ENCODE results near the gene APOO. TPM values are rescaled to one million over a fixed set of nuclear protein-coding genes. Genes with fewer than 3 reads are reported as not detected.

The APOO gene
- total and polyA plus RNA-seq, 2 of the 4 experiments (the other 2 are of a cell fraction): 9.0 to 14.2 TPM

DNA sequence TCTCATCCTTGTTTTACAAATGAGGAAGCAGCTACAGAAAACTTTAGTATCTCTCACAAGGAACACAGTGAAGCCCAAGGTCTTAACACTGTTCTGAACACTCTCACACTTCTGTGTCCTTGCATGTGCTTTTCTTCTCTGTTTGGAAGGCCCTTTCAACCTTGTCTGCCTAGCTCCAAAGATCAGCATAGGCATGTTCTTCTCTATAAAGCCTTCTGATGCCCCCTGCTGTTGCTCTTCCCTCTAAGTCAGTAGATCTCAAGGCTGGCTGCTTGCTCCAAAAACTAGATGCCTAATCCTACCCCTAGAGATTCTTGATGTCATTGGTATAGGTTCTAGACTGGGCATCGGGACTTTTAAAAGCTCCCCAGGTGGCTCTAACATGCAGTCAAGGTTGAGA, 5.9 kb downstream of the APOO start:
- POLR2A ChIA-PET (ENCODE audit: unreplicated experiment): interaction anchor here (1.2 to 1.4 kb wide), 3 partner anchors 119 to 159 kb away, joined by 3 to 5 read pairs (median 4); partner anchors contain the start of genes ACOT9 and SAT1
- H3K27me3 ChIP-seq (ENCODE audit: control insufficient read depth, insufficient read depth, low read length): no peaks in the 10 kb centered on the region
- peak; percentile 77 for DNase-seq
- intact Hi-C loops (cut with micrococcal nuclease): loop anchor here (1.0 to 10.0 kb wide), 5 partner anchors 119 to 343 kb away; partner anchors contain the start of genes ACOT9 and SAT1
- no peak overlapping the region for H3K18ac ChIP-seq (ENCODE audit: low read depth, low read length)
- H3K4me3 ChIP-seq (ENCODE audit: insufficient read depth, low read depth, low read length): no peak overlapping the region
- peak; percentile 79 for ATAC-seq (ENCODE audit: low read depth)
- BruUV-seq (replicated peaks): no TSS peak
- no peaks in the 10 kb centered on the region for H4K20me1 ChIP-seq (ENCODE audit: insufficient read depth, low read length)
- H2AFZ ChIP-seq (replicated peaks; ENCODE audit: low read length, poor library complexity): no peak overlapping the region
- CTCF ChIA-PET: interaction anchor here (0.5 to 3.0 kb wide), 18 partner anchors 13 to 1917 kb away, joined by 3 to 34 read pairs (median 4); partner anchors contain the start of genes ACOT9, EIF2S3 and SAT1
- peaks cover 4% of the 10 kb centered on the region for H3K4me1 ChIP-seq (ENCODE audit: control insufficient read depth, insufficient read depth, low read length)
- no peak overlapping the region for H3K56ac ChIP-seq (ENCODE audit: extremely low read depth, insufficient read depth, low read length)
- H3K79me1 ChIP-seq (ENCODE audit: low read depth in 1 of 2, low read length in 2 of 2): peaks cover 0 to 9% of the 10 kb centered on the region in 2 experiments; a peak in 2 of 4 replicates
- in situ Hi-C loops (cut with MboI; ENCODE audit: low sequenced_read_pairs): loop anchor here (5.0 to 10.0 kb wide), 3 partner anchors 117 to 205 kb away; partner anchors contain the start of genes ACOT9 and SAT1
- no peak overlapping the region for H3K14ac ChIP-seq (replicated peaks; ENCODE audit: low read depth, low read length)
- H4K8ac ChIP-seq (ENCODE audit: low read depth in 2 of 2, low read length in 2 of 2): no peak overlapping the region
- no peak overlapping the region for H3K4me2 ChIP-seq (ENCODE audit: low read depth, low read length)
- WGBS, 2 experiments (ENCODE audit: extremely low coverage in 2 of 2, insufficient read length in 1 of 2): 67% methylated on average over 1 of the region's 1 CpG; no CpG with 5 or more reads in 1 of the 2 experiments
- peak; percentile 80 for TF ChIP-seq SMC3 (IDR thresholded peaks at IDR 0.05; ENCODE audit: low read depth, low read length)
- TF ChIP-seq RAD21 (IDR thresholded peaks at IDR 0.05; ENCODE audit: low read length): peak; percentile 76
- TF ChIP-seq, protein P1, sequence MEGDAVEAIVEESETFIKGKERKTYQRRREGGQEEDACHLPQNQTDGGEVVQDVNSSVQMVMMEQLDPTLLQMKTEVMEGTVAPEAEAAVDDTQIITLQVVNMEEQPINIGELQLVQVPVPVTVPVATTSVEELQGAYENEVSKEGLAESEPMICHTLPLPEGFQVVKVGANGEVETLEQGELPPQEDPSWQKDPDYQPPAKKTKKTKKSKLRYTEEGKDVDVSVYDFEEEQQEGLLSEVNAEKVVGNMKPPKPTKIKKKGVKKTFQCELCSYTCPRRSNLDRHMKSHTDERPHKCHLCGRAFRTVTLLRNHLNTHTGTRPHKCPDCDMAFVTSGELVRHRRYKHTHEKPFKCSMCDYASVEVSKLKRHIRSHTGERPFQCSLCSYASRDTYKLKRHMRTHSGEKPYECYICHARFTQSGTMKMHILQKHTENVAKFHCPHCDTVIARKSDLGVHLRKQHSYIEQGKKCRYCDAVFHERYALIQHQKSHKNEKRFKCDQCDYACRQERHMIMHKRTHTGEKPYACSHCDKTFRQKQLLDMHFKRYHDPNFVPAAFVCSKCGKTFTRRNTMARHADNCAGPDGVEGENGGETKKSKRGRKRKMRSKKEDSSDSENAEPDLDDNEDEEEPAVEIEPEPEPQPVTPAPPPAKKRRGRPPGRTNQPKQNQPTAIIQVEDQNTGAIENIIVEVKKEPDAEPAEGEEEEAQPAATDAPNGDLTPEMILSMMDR (conservative IDR thresholded peaks at IDR 0.05; ENCODE audit: low read depth, low read length): peak; percentile 63
- no peak for TF ChIP-seq RCOR1 (IDR thresholded peaks at IDR 0.05; ENCODE audit: insufficient replicate concordance, low read length)
- H2BK120ac ChIP-seq (ENCODE audit: low read depth, low read length): no peak overlapping the region
- H4K5ac ChIP-seq (ENCODE audit: low read depth, low read length): no peak overlapping the region
- no peak overlapping the region for H3K23ac ChIP-seq (ENCODE audit: low read depth, low read length)
- H3K4ac ChIP-seq (ENCODE audit: low read depth, low read length): no peak overlapping the region
- no peak overlapping the region for H3K9ac ChIP-seq (ENCODE audit: low read depth, low read length)
- H3K9me1 ChIP-seq (ENCODE audit: insufficient read depth, low read length): no peaks in the 10 kb centered on the region
- 0 out of 2 replicates have a peak overlapping the region, but pooled peaks have one; percentile 0 for H2AK5ac ChIP-seq (ENCODE audit: low read depth, low read length)
- no peak overlapping the region for H2BK15ac ChIP-seq (ENCODE audit: low read depth, low read length)
- H2BK20ac ChIP-seq (ENCODE audit: low read depth, low read length): no peak overlapping the region
- no peak overlapping the region for H2AK9ac ChIP-seq (replicated peaks; ENCODE audit: low read depth, low read length, poor library complexity)
- no peak overlapping the region for H4K91ac ChIP-seq (ENCODE audit: insufficient read depth, low read depth, low read length)
- H2BK5ac ChIP-seq (ENCODE audit: low read depth, low read length, poor library complexity, severe bottlenecking): no peak overlapping the region
- H3K27ac ChIP-seq (ENCODE audit: insufficient read depth, low read length): no peak overlapping the region
- H3K9me3 ChIP-seq (ENCODE audit: control insufficient read depth, insufficient read depth, low read length): no peaks in the 10 kb centered on the region
- no peaks in the 10 kb centered on the region for H3K36me3 ChIP-seq (ENCODE audit: control insufficient read depth, insufficient read depth, low read length)
- dilution Hi-C loops (cut with HindIII; ENCODE audit: low sequenced_read_pairs, unreplicated experiment): no loop called here
